ENCODE data around the gene PPP3CA.

Gene PPP3CA

DNA sequence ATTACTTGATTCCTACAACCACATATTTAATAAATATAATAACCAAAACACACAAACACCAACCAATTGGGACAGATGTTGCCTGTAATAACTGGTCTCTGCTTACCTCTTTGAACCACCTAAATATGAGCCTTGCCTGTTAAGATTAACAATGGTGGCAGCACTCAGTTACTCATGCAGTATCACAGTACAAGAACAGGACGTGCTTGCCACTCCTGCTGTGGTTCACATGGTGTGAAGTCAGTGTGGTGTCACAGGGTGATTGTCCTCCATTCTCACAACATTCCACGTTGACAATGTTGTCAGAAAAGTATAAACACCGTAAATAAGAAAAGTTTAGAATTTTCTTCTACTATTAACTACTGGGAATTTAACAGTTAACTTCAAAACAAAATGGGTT is 365.0 kb downstream of the PPP3CA start:
- Histone ChIP-seq H3K36me3 (ENCODE audit: insufficient read depth, low read length) (no peaks in the 10 kb centered on the region), H3K4me3 (no peak overlapping the region), H3K27ac (no peak overlapping the region), H3K9me3 (ENCODE audit: low read depth, low read length) (no peaks in the 10 kb centered on the region), H3K9ac (ENCODE audit: insufficient read length) (no peak overlapping the region)
- no peak for DNase-seq (ENCODE audit: low read depth, low spot score)
- no peak for TF ChIP-seq FOXP2 (optimal IDR thresholded peaks at IDR 0.05; ENCODE audit: control extremely low read depth, extremely low read length, insufficient read depth)
- no peak for TF ChIP-seq POLR2AphosphoS5 (IDR thresholded peaks at IDR 0.05; ENCODE audit: borderline replicate concordance, low read depth, low read length)

DNA sequence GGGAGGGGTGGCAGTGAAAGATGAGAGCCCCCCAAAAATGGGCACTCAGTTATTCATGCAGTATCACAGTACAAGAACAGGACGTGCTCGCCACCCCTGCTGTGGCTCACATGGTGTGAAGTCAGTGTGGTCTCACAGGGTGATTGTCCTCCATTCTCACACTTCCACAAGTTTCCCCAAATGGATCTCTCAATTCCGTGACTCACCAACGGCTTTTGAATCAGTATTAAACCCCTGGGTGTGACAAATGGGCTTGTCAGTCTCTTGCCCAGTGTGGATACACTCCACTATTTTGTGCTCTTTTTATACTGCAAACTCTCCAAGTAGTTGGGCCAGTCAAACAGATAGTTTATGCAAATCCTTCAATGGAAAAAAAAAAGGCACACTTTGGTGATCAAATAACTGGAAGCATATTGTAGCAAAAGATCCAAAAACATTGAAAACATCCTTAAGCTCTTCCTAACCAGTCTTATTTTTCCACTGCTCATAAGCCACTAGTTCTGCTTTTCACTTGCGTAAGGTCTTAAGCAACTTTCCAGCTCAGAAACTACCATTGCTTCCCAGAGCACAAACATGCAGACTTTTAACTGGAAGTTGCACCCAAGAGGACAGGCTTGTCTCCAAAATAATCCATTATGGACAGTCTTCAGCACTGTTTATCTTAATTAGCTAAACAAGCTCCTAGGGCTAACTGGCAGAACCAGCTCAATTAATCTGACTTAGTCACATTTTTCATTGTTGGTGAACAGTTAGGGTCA is 365.7 kb downstream of the PPP3CA start:
- no peak overlapping the region for H3K9ac ChIP-seq (ENCODE audit: insufficient read length)
- no peaks in the 10 kb centered on the region for H3K36me3 ChIP-seq (ENCODE audit: insufficient read depth, low read length)
- no peak overlapping the region for H3K27ac ChIP-seq
- H3K4me3 ChIP-seq, result no peak overlapping the region
- no peaks in the 10 kb centered on the region for H3K9me3 ChIP-seq (ENCODE audit: low read depth, low read length)
- DNase-seq (ENCODE audit: low read depth, low spot score), result no peak
- TF ChIP-seq EZH2 (IDR thresholded peaks at IDR 0.05) (no peak), POLR2AphosphoS5 (IDR thresholded peaks at IDR 0.05; ENCODE audit: borderline replicate concordance, low read depth, low read length) (no peak), FOXP2 (optimal IDR thresholded peaks at IDR 0.05; ENCODE audit: control extremely low read depth, extremely low read length, insufficient read depth) (no peak)

DNA sequence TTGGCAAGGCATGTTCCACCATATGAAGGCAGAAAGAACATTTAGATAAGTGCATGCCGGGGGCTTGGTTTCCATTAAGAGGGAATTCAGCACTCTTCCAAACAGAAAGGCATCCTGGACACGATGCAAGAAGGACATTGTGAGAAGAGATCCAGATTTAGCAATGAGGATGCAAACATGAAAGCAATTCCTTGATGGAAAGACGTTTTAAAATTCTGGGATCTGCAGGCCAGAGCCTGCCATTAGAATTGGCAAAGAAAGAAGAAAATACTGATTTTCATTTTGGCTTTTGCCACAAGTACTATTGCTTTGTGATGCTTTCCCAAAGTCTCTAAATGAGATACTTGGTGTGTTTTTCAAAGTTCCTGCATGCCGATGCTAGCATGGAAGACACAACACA is 367.6 kb downstream of the PPP3CA start:
- Histone ChIP-seq H3K9ac (ENCODE audit: insufficient read length) (no peak overlapping the region), H3K4me3 (no peak overlapping the region), H3K9me3 (ENCODE audit: low read depth, low read length) (no peaks in the 10 kb centered on the region), H3K27ac (no peak overlapping the region), H3K36me3 (ENCODE audit: insufficient read depth, low read length) (no peaks in the 10 kb centered on the region)
- TF ChIP-seq EZH2 (IDR thresholded peaks at IDR 0.05) (no peak), FOXP2 (optimal IDR thresholded peaks at IDR 0.05; ENCODE audit: control extremely low read depth, extremely low read length, insufficient read depth) (no peak)
- DNase-seq (ENCODE audit: low read depth, low spot score), result no peak

DNA sequence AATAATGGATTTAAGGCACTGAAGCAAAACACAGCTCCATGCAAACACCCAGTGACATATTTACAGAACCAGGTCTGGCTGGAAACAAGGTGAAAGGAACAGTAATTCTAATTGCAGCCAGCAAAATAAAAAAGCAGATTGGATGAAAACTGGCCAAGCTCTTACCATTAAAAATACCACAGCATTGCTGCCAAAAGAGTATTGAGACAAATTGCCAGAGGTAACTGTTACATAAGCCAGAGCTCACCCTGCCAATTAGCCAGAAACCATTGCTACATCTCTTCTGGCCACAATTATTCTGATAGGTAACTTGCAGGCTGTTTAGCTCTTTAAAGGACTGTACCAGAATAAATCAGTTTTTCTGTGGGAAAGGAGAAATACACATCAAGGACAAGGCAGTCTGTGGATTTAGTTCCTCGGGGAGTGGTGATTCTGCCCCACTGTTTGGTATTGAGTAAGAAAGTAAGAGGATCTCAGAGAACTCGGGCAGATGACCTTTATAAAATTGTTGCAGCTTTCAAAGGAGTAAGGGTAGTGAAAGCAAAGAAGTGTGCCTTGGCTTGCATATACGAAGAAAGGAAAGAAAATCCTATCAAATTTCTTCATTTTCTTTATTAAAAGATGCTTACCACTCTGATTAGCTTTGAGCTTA is 369.5 kb downstream of the PPP3CA start:
- TF ChIP-seq EZH2 (IDR thresholded peaks at IDR 0.05), result no peak
- TF ChIP-seq FOXP2 (optimal IDR thresholded peaks at IDR 0.05; ENCODE audit: control extremely low read depth, extremely low read length, insufficient read depth), result no peak
- no peak for TF ChIP-seq POLR2AphosphoS5 (IDR thresholded peaks at IDR 0.05; ENCODE audit: borderline replicate concordance, low read depth, low read length)
- Histone ChIP-seq H3K27ac (no peak overlapping the region), H3K9ac (ENCODE audit: insufficient read length) (no peak overlapping the region), H3K4me3 (no peak overlapping the region), H3K36me3 (ENCODE audit: insufficient read depth, low read length) (no peaks in the 10 kb centered on the region), H3K9me3 (ENCODE audit: low read depth, low read length) (no peaks in the 10 kb centered on the region)
- no peak for DNase-seq (ENCODE audit: low read depth, low spot score)

DNA sequence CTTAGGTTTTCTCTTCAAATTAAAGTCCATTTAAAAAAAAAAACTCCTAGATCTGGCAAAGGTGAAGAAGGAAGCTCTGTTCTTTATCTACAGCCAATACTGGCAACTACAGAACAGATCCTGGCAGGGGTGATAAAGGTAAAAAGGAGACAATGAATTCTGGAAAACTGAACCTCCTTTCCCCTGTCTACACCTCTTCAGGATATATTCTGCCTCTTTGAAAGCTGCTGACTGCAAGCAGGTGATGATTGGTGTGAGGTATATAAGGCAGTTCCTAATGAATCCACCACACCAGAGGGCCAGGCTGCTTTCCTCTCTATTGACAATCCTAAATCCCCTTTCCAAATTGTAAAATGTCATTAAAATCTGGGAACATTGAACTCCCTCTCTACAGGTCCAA is 370.1 kb downstream of the PPP3CA start:
- TF ChIP-seq FOXP2 (optimal IDR thresholded peaks at IDR 0.05; ENCODE audit: control extremely low read depth, extremely low read length, insufficient read depth), result no peak
- no peak for TF ChIP-seq EZH2 (IDR thresholded peaks at IDR 0.05)
- no peak overlapping the region for H3K4me3 ChIP-seq
- no peak for DNase-seq (ENCODE audit: low read depth, low spot score)
- H3K9ac ChIP-seq (ENCODE audit: insufficient read length), result no peak overlapping the region
- H3K9me3 ChIP-seq (ENCODE audit: low read depth, low read length), result no peaks in the 10 kb centered on the region
- no peaks in the 10 kb centered on the region for H3K36me3 ChIP-seq (ENCODE audit: insufficient read depth, low read length)
- H3K27ac ChIP-seq, result no peak overlapping the region

Measured in SK-N-MC (cell line).